MM.1S (cell line): Measurements from ENCODE around the gene ELOB.

Experiments used
- DNase-seq: peaks from one replicate; pipeline ENCODE4 v3.0.0-alpha.2; 2015
- H2AFZ ChIP-seq: fragments of 300-600 bp; sonication (generic); 2 replicates; pipeline ENCODE4 v1.6.0; 2016; ENCODE audit warnings: antibody characterized with exemption, low read length
- H3F3A ChIP-seq: fragments of 300-600 bp; sonication (generic); 2 replicates; pipeline ENCODE4 v1.6.1; 2016; ENCODE audit warnings: mild to moderate bottlenecking, antibody characterized with exemption, low read length, moderate library complexity, mixed read lengths; ENCODE audit not compliant: insufficient read depth
- H3K27ac ChIP-seq: fragments of 300-600 bp; sonication (generic); 2 replicates; pipeline ENCODE4 v1.5.1; 2016; ENCODE audit warnings: mild to moderate bottlenecking, low read length
- H3K27me3 ChIP-seq: fragments of 300-600 bp; sonication (generic); replicated peaks from 2 replicates; pipeline ENCODE4 v1.6.0; 2016; ENCODE audit warnings: low read length; ENCODE audit not compliant: insufficient read depth
- H3K36me3 ChIP-seq: fragments of 300-600 bp; sonication (generic); replicated peaks from 2 replicates; pipeline ENCODE4 v1.6.1; 2016; ENCODE audit warnings: mild to moderate bottlenecking, low read length, mixed read lengths; ENCODE audit not compliant: insufficient read depth
- H3K4me1 ChIP-seq: fragments of 300-600 bp; sonication (generic); 2 replicates; pipeline ENCODE4 v1.6.1; 2016; ENCODE audit warnings: low read length, mixed read lengths
- H3K4me2 ChIP-seq: fragments of 300-600 bp; sonication (generic); 2 replicates; pipeline ENCODE4 v1.6.0; 2016; ENCODE audit warnings: low read depth, low read length
- H3K4me3 ChIP-seq: fragments of 300-600 bp; sonication (generic); 2 replicates; pipeline ENCODE4 v1.5.1; 2016; ENCODE audit warnings: low read length, mixed read lengths
- H3K79me2 ChIP-seq: fragments of 300-600 bp; sonication (generic); 2 replicates; pipeline ENCODE4 v1.6.1; 2016; ENCODE audit warnings: mixed run types, low read length, mixed read lengths
- H3K9ac ChIP-seq: fragments of 300-600 bp; sonication (generic); 2 replicates; pipeline ENCODE4 v1.6.1; 2016; ENCODE audit warnings: low read length, mixed read lengths
- H3K9me2 ChIP-seq: fragments of 300-600 bp; sonication (generic); replicated peaks from 2 replicates; pipeline ENCODE4 v1.6.1; 2016; ENCODE audit warnings: mild to moderate bottlenecking, low read length, mixed read lengths; ENCODE audit not compliant: insufficient read depth
- H3K9me3 ChIP-seq: fragments of 300-600 bp; sonication (generic); replicated peaks from 2 replicates; pipeline ENCODE4 v1.6.1; 2016; ENCODE audit warnings: mild to moderate bottlenecking, low read length, mixed read lengths; ENCODE audit not compliant: insufficient read depth
- H4K20me1 ChIP-seq: fragments of 300-600 bp; sonication (generic); 2 replicates; pipeline ENCODE4 v1.6.1; 2016; ENCODE audit warnings: mild to moderate bottlenecking, low read length, moderate library complexity, mixed read lengths; ENCODE audit not compliant: insufficient read depth
- CTCF ChIP-seq: fragments of 300-600 bp; sonication (generic); IDR thresholded peaks from 2 replicates; pipeline ENCODE4 v1.5.1; 2016; ENCODE audit warnings: antibody characterized with exemption, low read length, mixed read lengths
- EZH2 ChIP-seq: fragments of 300-600 bp; sonication (generic); optimal IDR thresholded peaks from 2 replicates; pipeline ENCODE3; 2017; ENCODE audit warnings: low read depth, mild to moderate bottlenecking, antibody characterized with exemption, low read length, mixed read lengths
- EZH2phosphoT487 ChIP-seq: fragments of 300-600 bp; sonication (generic); IDR thresholded peaks from 2 replicates; pipeline ENCODE4 v1.6.1; 2018; ENCODE audit warnings: antibody characterized with exemption, low read length

The ELOB gene

GRCh38 chr16:2821487-2822157 is 44.5 kb upstream of the ELOB start:
- no peak for DNase-seq
- Histone ChIP-seq H3K27me3 (peaks cover 96% of the 10 kb centered on the region), H4K20me1 (no peaks in the 10 kb centered on the region), H3K4me2 (no peak overlapping the region), H3F3A (no peaks in the 10 kb centered on the region), H3K9me2 (no peaks in the 10 kb centered on the region), H3K9ac (no peak overlapping the region), H3K79me2 (no peaks in the 10 kb centered on the region), H3K36me3 (no peaks in the 10 kb centered on the region), H3K9me3 (no peaks in the 10 kb centered on the region), H3K4me3 (no peak overlapping the region), H3K27ac (no peak overlapping the region), H2AFZ (no peak overlapping the region), H3K4me1 (no peaks in the 10 kb centered on the region)
- TF ChIP-seq EZH2phosphoT487 = no peak
- no peak for TF ChIP-seq CTCF
- no peak for TF ChIP-seq EZH2

GRCh38 chr16:2820836-2821486 is 43.9 kb upstream of the ELOB start:
- Histone ChIP-seq H4K20me1 (no peaks in the 10 kb centered on the region), H3K27me3 (peaks cover 97% of the 10 kb centered on the region), H3K9ac (no peak overlapping the region), H3K27ac (no peak overlapping the region), H3K9me2 (no peaks in the 10 kb centered on the region), H3K79me2 (no peaks in the 10 kb centered on the region), H3K4me1 (no peaks in the 10 kb centered on the region), H3K4me2 (no peak overlapping the region), H2AFZ (no peak overlapping the region), H3K36me3 (no peaks in the 10 kb centered on the region), H3K9me3 (no peaks in the 10 kb centered on the region), H3F3A (no peaks in the 10 kb centered on the region), H3K4me3 (no peak overlapping the region)
- TF ChIP-seq CTCF = no peak
- DNase-seq = no peak

- H2AFZ ChIP-seq = no peak overlapping the region
- H3K9me3 ChIP-seq = no peaks in the 10 kb centered on the region
- peaks cover 97% of the 10 kb centered on the region for H3K27me3 ChIP-seq
- H3K27ac ChIP-seq = no peak overlapping the region
- no peak overlapping the region for H3K4me2 ChIP-seq
- H3K36me3 ChIP-seq = no peaks in the 10 kb centered on the region
- no peak for DNase-seq
- no peak overlapping the region for H3K4me3 ChIP-seq
- no peak overlapping the region for H3K9ac ChIP-seq
- H3F3A ChIP-seq = no peaks in the 10 kb centered on the region
- no peaks in the 10 kb centered on the region for H3K79me2 ChIP-seq
- H3K9me2 ChIP-seq = no peaks in the 10 kb centered on the region
- H3K4me1 ChIP-seq = no peaks in the 10 kb centered on the region
- H4K20me1 ChIP-seq = no peaks in the 10 kb centered on the region
- no peak for TF ChIP-seq EZH2phosphoT487
- no peak for TF ChIP-seq CTCF
- no peak for TF ChIP-seq EZH2
These were observed 43.1 kb upstream of the ELOB start for GRCh38 chr16:2819939-2820835.
